ENCODE results near the gene FRMD4A.

DNA sequence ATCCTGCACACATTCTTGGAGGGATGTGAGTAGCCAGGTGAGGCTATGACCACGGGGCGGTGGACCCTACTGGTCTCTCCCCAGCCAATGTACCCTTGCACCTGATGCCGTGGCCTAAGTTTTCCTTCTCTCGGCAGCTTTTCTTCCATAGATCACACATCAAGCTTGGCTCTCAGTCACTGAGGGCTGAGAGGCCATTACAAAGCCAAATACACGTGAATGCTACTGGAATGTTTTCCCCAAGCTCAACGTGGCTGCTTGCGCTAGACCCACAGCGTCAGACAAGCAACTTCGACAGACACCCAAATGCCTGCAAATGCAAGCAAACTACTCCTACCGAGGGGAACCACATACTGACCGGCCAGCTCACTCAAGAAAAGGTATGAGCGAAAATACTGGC lies 660.8 kb downstream of the FRMD4A start:
- TF ChIP-seq, protein P1, sequence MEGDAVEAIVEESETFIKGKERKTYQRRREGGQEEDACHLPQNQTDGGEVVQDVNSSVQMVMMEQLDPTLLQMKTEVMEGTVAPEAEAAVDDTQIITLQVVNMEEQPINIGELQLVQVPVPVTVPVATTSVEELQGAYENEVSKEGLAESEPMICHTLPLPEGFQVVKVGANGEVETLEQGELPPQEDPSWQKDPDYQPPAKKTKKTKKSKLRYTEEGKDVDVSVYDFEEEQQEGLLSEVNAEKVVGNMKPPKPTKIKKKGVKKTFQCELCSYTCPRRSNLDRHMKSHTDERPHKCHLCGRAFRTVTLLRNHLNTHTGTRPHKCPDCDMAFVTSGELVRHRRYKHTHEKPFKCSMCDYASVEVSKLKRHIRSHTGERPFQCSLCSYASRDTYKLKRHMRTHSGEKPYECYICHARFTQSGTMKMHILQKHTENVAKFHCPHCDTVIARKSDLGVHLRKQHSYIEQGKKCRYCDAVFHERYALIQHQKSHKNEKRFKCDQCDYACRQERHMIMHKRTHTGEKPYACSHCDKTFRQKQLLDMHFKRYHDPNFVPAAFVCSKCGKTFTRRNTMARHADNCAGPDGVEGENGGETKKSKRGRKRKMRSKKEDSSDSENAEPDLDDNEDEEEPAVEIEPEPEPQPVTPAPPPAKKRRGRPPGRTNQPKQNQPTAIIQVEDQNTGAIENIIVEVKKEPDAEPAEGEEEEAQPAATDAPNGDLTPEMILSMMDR (IDR thresholded peaks at IDR 0.05 in 2 of 3, conservative IDR thresholded peaks at IDR 0.05 in 1 of 3; ENCODE audit: control insufficient read depth in 2 of 3, extremely low read depth in 1 of 3, insufficient read depth in 1 of 3, low read depth in 3 of 3, low read length in 3 of 3), result no peak
- TF ChIP-seq POLR2A (IDR thresholded peaks at IDR 0.05; ENCODE audit: low read depth, low read length) (no peak), RAD51 (IDR thresholded peaks at IDR 0.05) (no peak)
- TF ChIP-seq, protein P2, sequence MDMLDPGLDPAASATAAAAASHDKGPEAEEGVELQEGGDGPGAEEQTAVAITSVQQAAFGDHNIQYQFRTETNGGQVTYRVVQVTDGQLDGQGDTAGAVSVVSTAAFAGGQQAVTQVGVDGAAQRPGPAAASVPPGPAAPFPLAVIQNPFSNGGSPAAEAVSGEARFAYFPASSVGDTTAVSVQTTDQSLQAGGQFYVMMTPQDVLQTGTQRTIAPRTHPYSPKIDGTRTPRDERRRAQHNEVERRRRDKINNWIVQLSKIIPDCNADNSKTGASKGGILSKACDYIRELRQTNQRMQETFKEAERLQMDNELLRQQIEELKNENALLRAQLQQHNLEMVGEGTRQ (IDR thresholded peaks at IDR 0.05; ENCODE audit: borderline replicate concordance, low read depth, low read length), result no peak

All from GM12878 (cell line).